A549 (cell line): ENCODE data around the gene CFAP77.

Experiments used
- CTCF ChIP-seq: fragments of >200 bp; sonication (Bioruptor Twin); formaldehyde crosslinking; IDR thresholded peaks from 3 replicates; pipeline ENCODE4 v1.5.1; 2016
- EP300 ChIP-seq, 2 experiments: fragments of >200 bp; sonication (Bioruptor Twin); formaldehyde crosslinking; IDR thresholded peaks; 2 replicates in 1 of 2; 3 replicates in 1 of 2; pipeline ENCODE4 v1.6.1; 2016 to 2017
- HOXA7 ChIP-seq: fragments of 250-450 bp; sonication (Bioruptor Pico); IDR thresholded peaks from 2 replicates; pipeline ENCODE4 v1.5.0; 2020; ENCODE audit warnings: mild to moderate bottlenecking, moderate library complexity
- PHF8 ChIP-seq: fragments of 200-600 bp; sonication (generic); IDR thresholded peaks from 2 replicates; pipeline ENCODE4 v1.6.1; 2016; ENCODE audit warnings: low read depth, mild to moderate bottlenecking, antibody characterized with exemption, moderate library complexity, borderline replicate concordance
- SMC3 ChIP-seq: fragments of >200 bp; sonication (Bioruptor Twin); formaldehyde crosslinking; IDR thresholded peaks from 3 replicates; pipeline ENCODE4 v1.6.1; 2018; ENCODE audit warnings: inconsistent platforms
- TF ChIP-seq, protein P1 (sequence below): fragments of 200-600 bp; sonication (generic); IDR thresholded peaks from 2 replicates; pipeline ENCODE4 v1.6.1; 2016; ENCODE audit warnings: antibody characterized with exemption, mild to moderate bottlenecking, moderate library complexity

DNA sequence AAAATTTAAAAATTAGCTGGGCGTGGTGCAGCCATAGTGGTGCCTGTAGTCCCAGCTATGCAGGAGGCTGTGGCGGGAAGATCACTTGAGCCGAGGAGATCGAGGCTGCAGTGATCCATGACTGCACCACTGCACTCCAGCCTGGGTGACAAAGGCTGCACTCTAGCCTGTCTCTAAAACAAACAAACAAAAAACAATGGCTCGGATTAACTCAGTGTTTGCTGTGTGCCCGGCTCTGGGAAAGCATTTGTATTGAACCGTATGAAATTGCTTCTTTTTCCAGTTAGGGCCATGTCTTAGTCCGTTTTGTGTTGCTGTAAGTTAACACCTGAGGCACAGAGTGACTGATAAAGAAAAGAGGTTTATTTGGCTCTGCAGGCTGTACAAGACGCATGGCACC is 62.6 kb downstream of the CFAP77 start:
- TF ChIP-seq, protein P1, sequence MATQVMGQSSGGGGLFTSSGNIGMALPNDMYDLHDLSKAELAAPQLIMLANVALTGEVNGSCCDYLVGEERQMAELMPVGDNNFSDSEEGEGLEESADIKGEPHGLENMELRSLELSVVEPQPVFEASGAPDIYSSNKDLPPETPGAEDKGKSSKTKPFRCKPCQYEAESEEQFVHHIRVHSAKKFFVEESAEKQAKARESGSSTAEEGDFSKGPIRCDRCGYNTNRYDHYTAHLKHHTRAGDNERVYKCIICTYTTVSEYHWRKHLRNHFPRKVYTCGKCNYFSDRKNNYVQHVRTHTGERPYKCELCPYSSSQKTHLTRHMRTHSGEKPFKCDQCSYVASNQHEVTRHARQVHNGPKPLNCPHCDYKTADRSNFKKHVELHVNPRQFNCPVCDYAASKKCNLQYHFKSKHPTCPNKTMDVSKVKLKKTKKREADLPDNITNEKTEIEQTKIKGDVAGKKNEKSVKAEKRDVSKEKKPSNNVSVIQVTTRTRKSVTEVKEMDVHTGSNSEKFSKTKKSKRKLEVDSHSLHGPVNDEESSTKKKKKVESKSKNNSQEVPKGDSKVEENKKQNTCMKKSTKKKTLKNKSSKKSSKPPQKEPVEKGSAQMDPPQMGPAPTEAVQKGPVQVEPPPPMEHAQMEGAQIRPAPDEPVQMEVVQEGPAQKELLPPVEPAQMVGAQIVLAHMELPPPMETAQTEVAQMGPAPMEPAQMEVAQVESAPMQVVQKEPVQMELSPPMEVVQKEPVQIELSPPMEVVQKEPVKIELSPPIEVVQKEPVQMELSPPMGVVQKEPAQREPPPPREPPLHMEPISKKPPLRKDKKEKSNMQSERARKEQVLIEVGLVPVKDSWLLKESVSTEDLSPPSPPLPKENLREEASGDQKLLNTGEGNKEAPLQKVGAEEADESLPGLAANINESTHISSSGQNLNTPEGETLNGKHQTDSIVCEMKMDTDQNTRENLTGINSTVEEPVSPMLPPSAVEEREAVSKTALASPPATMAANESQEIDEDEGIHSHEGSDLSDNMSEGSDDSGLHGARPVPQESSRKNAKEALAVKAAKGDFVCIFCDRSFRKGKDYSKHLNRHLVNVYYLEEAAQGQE, result no peak
- no peak for TF ChIP-seq HOXA7 (CRISPR knock-in tag)
- TF ChIP-seq SMC3, result no peak
- TF ChIP-seq PHF8, result no peak
- no peak for TF ChIP-seq CTCF
- no peak for TF ChIP-seq EP300 (IDR thresholded peaks at IDR 0.05)
